ENCODE measurements around the gene P2RX3. TPM values are rescaled to one million over a fixed set of nuclear protein-coding genes. Genes with fewer than 3 reads are reported as not detected.

The P2RX3 gene
- total RNA-seq, 2 experiments from 2014 or later: not detected

GRCh38 chr11:57414612-57415212, 76.6 kb downstream of the P2RX3 start:
- POLR2A ChIA-PET: no interaction called here
- no peaks in the 10 kb centered on the region for H3K9me3 Mint-ChIP-seq
- peaks cover 63% of the 10 kb centered on the region for H3K36me3 Mint-ChIP-seq
- no peak for ATAC-seq (ENCODE audit: low read depth)
- H3K4me3 Mint-ChIP-seq: no peak overlapping the region
- no peak for DNase-seq
- no peaks in the 10 kb centered on the region for H3K27me3 Mint-ChIP-seq
- peaks cover 21% of the 10 kb centered on the region for H3K4me1 Mint-ChIP-seq
- H3K27ac Mint-ChIP-seq: no peak overlapping the region

GRCh38 chr11:57416436-57416835, 78.3 kb downstream of the P2RX3 start:
- Mint-ChIP-seq H3K36me3 (peaks cover 70% of the 10 kb centered on the region), H3K9me3 (no peaks in the 10 kb centered on the region), H3K27me3 (no peaks in the 10 kb centered on the region), H3K4me1 (peaks cover 20% of the 10 kb centered on the region), H3K27ac (no peak overlapping the region), H3K4me3 (no peak overlapping the region)
- POLR2A ChIA-PET: interaction anchor here (1.1 kb wide), 1 partner anchor 10 kb away, joined by 3 read pairs; no protein-coding TSS in a partner anchor
- ATAC-seq (ENCODE audit: low read depth): no peak
- no peak for DNase-seq

- DNase-seq (no peak), ATAC-seq (ENCODE audit: low read depth) (no peak)
- no peaks in the 10 kb centered on the region for H3K9me3 Mint-ChIP-seq
- H3K4me3 Mint-ChIP-seq: no peak overlapping the region
- peaks cover 25% of the 10 kb centered on the region for H3K4me1 Mint-ChIP-seq
- no peaks in the 10 kb centered on the region for H3K27me3 Mint-ChIP-seq
- POLR2A ChIA-PET: interaction anchor here (1.1 kb wide), 1 partner anchor 9 kb away, joined by 3 read pairs; no protein-coding TSS in a partner anchor
- no peak overlapping the region for H3K27ac Mint-ChIP-seq
- H3K36me3 Mint-ChIP-seq: peaks cover 71% of the 10 kb centered on the region
These were observed 78.9 kb downstream of the P2RX3 start for GRCh38 chr11:57417056-57417455.

- POLR2A ChIA-PET: no interaction called here
- H3K36me3 Mint-ChIP-seq: peaks cover 73% of the 10 kb centered on the region
- no peaks in the 10 kb centered on the region for H3K27me3 Mint-ChIP-seq
- ATAC-seq (ENCODE audit: low read depth) (no peak), DNase-seq (no peak)
- H3K4me1 Mint-ChIP-seq: peaks cover 35% of the 10 kb centered on the region
- H3K9me3 Mint-ChIP-seq: no peaks in the 10 kb centered on the region
- H3K4me3 Mint-ChIP-seq: no peak overlapping the region
- no peak overlapping the region for H3K27ac Mint-ChIP-seq
These were observed 80.0 kb downstream of the P2RX3 start for GRCh38 chr11:57418131-57418530.

GRCh38 chr11:57419146-57419545, 81.0 kb downstream of the P2RX3 start:
- POLR2A ChIA-PET: no interaction called here
- Mint-ChIP-seq H3K27me3 (no peaks in the 10 kb centered on the region), H3K36me3 (peaks cover 68% of the 10 kb centered on the region), H3K4me3 (no peak overlapping the region), H3K4me1 (peaks cover 33% of the 10 kb centered on the region), H3K9me3 (no peaks in the 10 kb centered on the region), H3K27ac (no peak overlapping the region)
- ATAC-seq (ENCODE audit: low read depth) (no peak), DNase-seq (no peak)

- DNase-seq (no peak), ATAC-seq (ENCODE audit: low read depth) (no peak)
- Mint-ChIP-seq H3K36me3 (peaks cover 63% of the 10 kb centered on the region), H3K4me1 (peaks cover 42% of the 10 kb centered on the region), H3K4me3 (no peak overlapping the region), H3K27ac (peak overlapping the region; percentile 12), H3K9me3 (no peaks in the 10 kb centered on the region), H3K27me3 (no peaks in the 10 kb centered on the region)
- POLR2A ChIA-PET: no interaction called here
These were observed 82.9 kb downstream of the P2RX3 start for GRCh38 chr11:57421066-57421465.

- POLR2A ChIA-PET: no interaction called here
These were observed 83.7 kb downstream of the P2RX3 start for GRCh38 chr11:57421805-57422204.

More at GRCh38 chr11:57421805-57422204, 83.7 kb downstream of the P2RX3 start:
- Mint-ChIP-seq H3K9me3 (no peaks in the 10 kb centered on the region), H3K4me1 (peaks cover 48% of the 10 kb centered on the region), H3K36me3 (peaks cover 63% of the 10 kb centered on the region), H3K27me3 (no peaks in the 10 kb centered on the region), H3K27ac (peak overlapping the region; percentile 26), H3K4me3 (no peak overlapping the region)
- ATAC-seq (ENCODE audit: low read depth) (no peak), DNase-seq (no peak)

Other genes starting within 250 kb of the P2RX3 start
- gene LRRC55, start 156.4 kb upstream of the P2RX3 start, total RNA-seq: not detected
- not detected for gene APLNR, start 101.1 kb upstream of the P2RX3 start, total RNA-seq
- 10 to 100 TPM; 15.7 to 18.0 TPM for gene TNKS1BP1, start 13.4 kb upstream of the P2RX3 start, total RNA-seq
- gene SSRP1, start 2.5 kb upstream of the P2RX3 start, total RNA-seq: 100 to 1,000 TPM; 127 to 130 TPM
- gene PRG3, start 42.8 kb downstream of the P2RX3 start, total RNA-seq: not detected
- under 1 TPM in 1 of 2 experiments, not detected in 1; 0.25 TPM for gene PRG2, start 52.3 kb downstream of the P2RX3 start, total RNA-seq
- gene SLC43A3, start 88.8 kb downstream of the P2RX3 start, total RNA-seq: 10 to 100 TPM; 67.4 to 67.8 TPM
- gene RTN4RL2, start 122.2 kb downstream of the P2RX3 start, total RNA-seq: 1 to 10 TPM in 1 of 2 experiments, under 1 TPM in 1; 0.96 to 1.6 TPM
- gene SLC43A1, start 177.3 kb downstream of the P2RX3 start, total RNA-seq: 10 to 100 TPM; 28.2 to 28.8 TPM
- gene TIMM10, start 192.4 kb downstream of the P2RX3 start, total RNA-seq: 10 to 100 TPM; 44.0 to 48.1 TPM
- gene SMTNL1, start 199.2 kb downstream of the P2RX3 start, total RNA-seq: not detected
- gene UBE2L6, start 229.3 kb downstream of the P2RX3 start, total RNA-seq: 100 to 1,000 TPM; 220 to 221 TPM